HCT116 (cell line): Measurements from ENCODE around the gene CHTF8. TPM values are rescaled to one million over a fixed set of nuclear protein-coding genes. Genes with fewer than 3 reads are reported as not detected.

Source experiments
- ATAC-seq: fragments of 200-7000 bp; cut with Tn5 transposase; 2 replicates; pipeline ENCODE4 v1.9.1; 2020; ENCODE audit warnings: mild to moderate bottlenecking, moderate library complexity
- BruUV-seq: library from RNA; stranded (reverse); fragments of 400-500 nt; replicated peaks from 2 replicates; lab custom pipeline; 2021; lab: Mats Ljungman, UMichigan
- CTCF ChIA-PET: fragments of 300-600 bp; sonication (Branson Sonifier 250); formaldehyde crosslinking; loops from one replicate; lab custom pipeline; 2021; ENCODE audit warnings: antibody characterized with exemption; lab: Charles Lee
- POLR2A ChIA-PET: fragments of 300-600, 350-600 bp; sonication (Branson Sonifier 250); formaldehyde crosslinking; loops from one replicate; lab custom pipeline; 2021; ENCODE audit warnings: antibody characterized with exemption; lab: Charles Lee
- RAD21 ChIA-PET, 2 experiments: fragments of 300-600 bp; sonication (Branson Sonifier 250); formaldehyde crosslinking; loops; one replicate each; lab custom pipeline; 2023; ENCODE audit warnings: low total read pairs in 2 of 2; ENCODE audit not compliant: uncharacterized antibody in 2 of 2, unreplicated experiment in 2 of 2, low non-redundant PET in 1 of 2; lab: Charles Lee
- DNase-seq: peaks from one replicate; pipeline ENCODE4 v3.0.0-alpha.2; 2010; ENCODE audit warnings: low read depth, low spot score
- H2AFZ ChIP-seq: fragments of 200-600 bp; shearing (Covaris generic), sonication (generic); 2 replicates; pipeline ENCODE4 v1.6.1; 2017; ENCODE audit warnings: low read depth, mixed run types, mixed read lengths, antibody characterized with exemption, low read length; ENCODE audit not compliant: poor library complexity, severe bottlenecking
- H3K27ac ChIP-seq: 2 replicates; pipeline ENCODE4 v1.5.1; 2012; ENCODE audit warnings: low read depth, low read length
- H3K27me3 ChIP-seq: fragments of 200-600 bp; sonication (generic); 2 replicates; pipeline ENCODE4 v1.6.1; 2016; ENCODE audit warnings: mixed run types, low read length, mixed read lengths; ENCODE audit not compliant: insufficient read depth
- H3K36me3 ChIP-seq, 2 experiments: fragments of 200-500 bp in 1 of 2; fragments of 200-600 bp in 1 of 2; sonication (Bioruptor generic) in 1 of 2; sonication (generic) in 1 of 2; 2 replicates each; pipeline versions ENCODE4 v1.5.1 to v1.6.1; 2014 to 2016; ENCODE audit warnings: low read length in 2 of 2, inconsistent platforms in 1 of 2, mixed read lengths in 1 of 2, mixed run types in 1 of 2; ENCODE audit not compliant: insufficient read depth in 2 of 2, control insufficient read depth in 1 of 2
- H3K4me1 ChIP-seq, 2 experiments: fragments of 200-600 bp in 1 of 2; sonication (generic) in 1 of 2; 2 replicates each; pipeline versions ENCODE4 v1.5.1 to v1.6.1; 2012 to 2017; ENCODE audit warnings: low read length in 2 of 2, inconsistent platforms in 1 of 2, mild to moderate bottlenecking in 1 of 2, mixed read lengths in 1 of 2, mixed run types in 1 of 2, moderate library complexity in 1 of 2; ENCODE audit not compliant: insufficient read depth in 2 of 2, control insufficient read depth in 1 of 2
- H3K4me2 ChIP-seq: fragments of 200-600 bp; sonication (generic); 2 replicates; pipeline ENCODE4 v1.6.1; 2017; ENCODE audit warnings: mixed run types, low read length, mixed read lengths
- H3K4me3 ChIP-seq, 2 experiments: fragments of 200-600 bp in 1 of 2; sonication (generic) in 1 of 2; replicated peaks in 1 of 2; 2 replicates each; pipeline ENCODE4 v1.5.1; 2011 to 2016; ENCODE audit warnings: low read length in 2 of 2, control low read depth in 1 of 2, low read depth in 1 of 2, mild to moderate bottlenecking in 1 of 2, mixed read lengths in 1 of 2, mixed run types in 1 of 2
- H3K79me2 ChIP-seq: fragments of 200-600 bp; sonication (generic); 2 replicates; pipeline ENCODE4 v1.6.1; 2017; ENCODE audit warnings: mild to moderate bottlenecking, mixed run types, low read length, moderate library complexity, mixed read lengths; ENCODE audit not compliant: insufficient read depth
- H3K9ac ChIP-seq: fragments of 200-600 bp; sonication (generic); 2 replicates; pipeline ENCODE4 v1.6.1; 2016; ENCODE audit warnings: low read length, mixed read lengths
- H3K9me2 ChIP-seq: fragments of 200-600 bp; sonication (generic), shearing (Covaris generic); 2 replicates; pipeline ENCODE4 v1.6.1; 2017; ENCODE audit warnings: mixed run types, mild to moderate bottlenecking, moderate library complexity; ENCODE audit not compliant: insufficient read depth
- H3K9me3 ChIP-seq, 2 experiments: fragments of 200-500 bp in 1 of 2; fragments of 200-600 bp in 1 of 2; sonication (Bioruptor generic) in 1 of 2; sonication (generic) in 1 of 2; 2 replicates each; pipeline ENCODE4 v1.6.1; 2014 to 2017; ENCODE audit warnings: low read length in 2 of 2, mixed read lengths in 2 of 2, inconsistent platforms in 1 of 2, low read depth in 1 of 2, mild to moderate bottlenecking in 1 of 2, mixed run types in 1 of 2, moderate library complexity in 1 of 2; ENCODE audit not compliant: control insufficient read depth in 1 of 2, insufficient read depth in 1 of 2
- H4K20me1 ChIP-seq: fragments of 200-600 bp; sonication (generic), shearing (Covaris generic); 2 replicates; pipeline ENCODE4 v1.6.1; 2017; ENCODE audit warnings: mixed run types, mild to moderate bottlenecking, moderate library complexity; ENCODE audit not compliant: insufficient read depth
- CBX3 ChIP-seq: IDR thresholded peaks from 2 replicates; pipeline ENCODE4 v1.6.1; 2012; ENCODE audit warnings: low read depth
- CEBPB ChIP-seq: IDR thresholded peaks from 2 replicates; pipeline ENCODE4 v1.6.1; 2012; ENCODE audit warnings: low read depth
- EGR1 ChIP-seq: IDR thresholded peaks from 2 replicates; pipeline ENCODE4 v1.6.1; 2012; ENCODE audit warnings: low read depth
- EZH2phosphoT487 ChIP-seq: fragments of 200-600 bp; IDR thresholded peaks from 2 replicates; pipeline ENCODE4 v1.6.1; 2018; ENCODE audit warnings: antibody characterized with exemption, borderline replicate concordance
- FOSL1 ChIP-seq: IDR thresholded peaks from 2 replicates; pipeline ENCODE4 v1.6.1; 2012; ENCODE audit warnings: low read depth
- POLR2A ChIP-seq: IDR thresholded peaks from 2 replicates; pipeline ENCODE4 v1.7.0; 2011; ENCODE audit warnings: borderline replicate concordance; ENCODE audit not compliant: insufficient read depth, insufficient read length; ENCODE audit errors: extremely low read depth
- POLR2AphosphoS5 ChIP-seq: IDR thresholded peaks from 2 replicates; pipeline ENCODE4 v1.6.1; 2011; ENCODE audit warnings: mild to moderate bottlenecking, low read depth, low read length, moderate library complexity
- SP1 ChIP-seq: IDR thresholded peaks from 2 replicates; pipeline ENCODE4 v1.6.1; 2012; ENCODE audit warnings: low read depth
- SRF ChIP-seq: IDR thresholded peaks from 2 replicates; pipeline ENCODE4 v1.6.1; 2012; ENCODE audit warnings: low read depth
- TCF7L2 ChIP-seq: IDR thresholded peaks from 2 replicates; pipeline ENCODE4 v1.7.0; 2011; ENCODE audit warnings: borderline replicate concordance, inconsistent platforms; ENCODE audit not compliant: insufficient read depth, insufficient read length; ENCODE audit errors: extremely low read depth
- YY1 ChIP-seq: IDR thresholded peaks from 2 replicates; pipeline ENCODE4 v1.6.1; 2011; ENCODE audit warnings: low read length, low read depth, moderate library complexity, mild to moderate bottlenecking; ENCODE audit not compliant: insufficient replicate concordance; ENCODE audit errors: extremely low read depth
- ZFX ChIP-seq: fragments of 450-650 bp; IDR thresholded peaks from 2 replicates; pipeline ENCODE4 v1.6.1; 2017
- ZNF274 ChIP-seq: fragments of 200-500 bp; sonication (Bioruptor generic); IDR thresholded peaks from 2 replicates; pipeline ENCODE4 v1.6.1; 2014; ENCODE audit warnings: mild to moderate bottlenecking, low read depth, low read length, inconsistent platforms
- intact Hi-C: fragments of 100-400 bp; cut with micrococcal nuclease; formaldehyde crosslinking; loops from 2 replicates; pipeline ENCODE4 v1.10.0; 2022
- total RNA-seq: library from RNA; stranded (reverse); gene quantifications from one replicate; pipeline ENCODE4 v1.2.1, GENCODE V29; 2021; ENCODE audit not compliant: unreplicated experiment
- TF ChIP-seq, protein P1 (sequence below): IDR thresholded peaks from 2 replicates; pipeline ENCODE4 v1.6.1; 2012
- TF ChIP-seq, protein P2 (sequence below): IDR thresholded peaks from 2 replicates; pipeline ENCODE4 v1.6.1; 2011; ENCODE audit warnings: mild to moderate bottlenecking, low read length, moderate library complexity; ENCODE audit not compliant: insufficient replicate concordance; ENCODE audit errors: extremely low read depth
- TF ChIP-seq, protein P3 (sequence below): IDR thresholded peaks from 2 replicates; pipeline ENCODE4 v1.6.1; 2012

Gene CHTF8
- total RNA-seq, 1 experiment from 2014 or later = 184 TPM

DNA sequence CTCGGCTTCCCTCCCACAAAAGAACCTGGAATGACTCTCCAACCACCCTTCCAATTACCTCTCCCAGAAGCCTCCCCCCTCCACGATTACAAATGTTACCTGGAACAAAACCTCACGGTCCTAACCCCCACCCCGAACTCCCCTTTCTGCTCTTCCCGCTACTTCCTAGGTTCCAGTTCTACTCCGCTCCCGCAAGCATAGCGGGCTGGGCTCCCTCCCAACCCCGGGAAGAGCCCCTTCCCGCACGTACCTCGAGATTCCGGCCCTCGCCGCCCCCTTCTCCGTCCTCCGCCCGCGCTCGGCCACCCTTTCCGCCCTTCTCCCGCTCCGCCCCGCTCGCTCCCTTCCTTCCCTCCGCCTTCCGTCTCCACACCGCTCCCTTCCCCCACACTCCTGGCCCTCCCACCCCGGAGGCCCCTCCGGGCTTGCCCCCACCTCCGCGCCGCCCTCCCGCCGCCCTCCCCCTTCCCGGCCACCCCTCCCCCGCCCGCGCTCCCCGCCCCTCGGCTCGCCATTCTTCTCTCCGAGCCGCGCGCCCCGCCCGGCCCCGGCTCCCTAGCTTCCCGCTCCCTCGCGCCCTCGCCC lies 457 bp downstream of the CHTF8 start:
- peak overlapping the region; percentile 92 for H3K4me2 ChIP-seq
- POLR2A ChIA-PET = interaction anchor here (0.6 kb wide), 2 partner anchors 102 to 177 kb away, joined by 3 to 5 read pairs; no protein-coding TSS in a partner anchor
- TF ChIP-seq SRF (no peak), POLR2AphosphoS5 (no peak), CEBPB (no peak), FOSL1 (no peak), SP1 (no peak), EZH2phosphoT487 (no peak), ZFX (no peak), TCF7L2 (no peak), YY1 (no peak), EGR1 (no peak), ZNF274 (no peak), POLR2A (no peak), CBX3 (no peak)
- TF ChIP-seq, protein P1, sequence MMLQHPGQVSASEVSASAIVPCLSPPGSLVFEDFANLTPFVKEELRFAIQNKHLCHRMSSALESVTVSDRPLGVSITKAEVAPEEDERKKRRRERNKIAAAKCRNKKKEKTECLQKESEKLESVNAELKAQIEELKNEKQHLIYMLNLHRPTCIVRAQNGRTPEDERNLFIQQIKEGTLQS = no peak
- TF ChIP-seq, protein P2, sequence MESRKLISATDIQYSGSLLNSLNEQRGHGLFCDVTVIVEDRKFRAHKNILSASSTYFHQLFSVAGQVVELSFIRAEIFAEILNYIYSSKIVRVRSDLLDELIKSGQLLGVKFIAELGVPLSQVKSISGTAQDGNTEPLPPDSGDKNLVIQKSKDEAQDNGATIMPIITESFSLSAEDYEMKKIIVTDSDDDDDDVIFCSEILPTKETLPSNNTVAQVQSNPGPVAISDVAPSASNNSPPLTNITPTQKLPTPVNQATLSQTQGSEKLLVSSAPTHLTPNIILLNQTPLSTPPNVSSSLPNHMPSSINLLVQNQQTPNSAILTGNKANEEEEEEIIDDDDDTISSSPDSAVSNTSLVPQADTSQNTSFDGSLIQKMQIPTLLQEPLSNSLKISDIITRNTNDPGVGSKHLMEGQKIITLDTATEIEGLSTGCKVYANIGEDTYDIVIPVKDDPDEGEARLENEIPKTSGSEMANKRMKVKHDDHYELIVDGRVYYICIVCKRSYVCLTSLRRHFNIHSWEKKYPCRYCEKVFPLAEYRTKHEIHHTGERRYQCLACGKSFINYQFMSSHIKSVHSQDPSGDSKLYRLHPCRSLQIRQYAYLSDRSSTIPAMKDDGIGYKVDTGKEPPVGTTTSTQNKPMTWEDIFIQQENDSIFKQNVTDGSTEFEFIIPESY = no peak
- TF ChIP-seq, protein P3, sequence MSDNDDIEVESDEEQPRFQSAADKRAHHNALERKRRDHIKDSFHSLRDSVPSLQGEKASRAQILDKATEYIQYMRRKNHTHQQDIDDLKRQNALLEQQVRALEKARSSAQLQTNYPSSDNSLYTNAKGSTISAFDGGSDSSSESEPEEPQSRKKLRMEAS = no peak
- TF ChIP-seq, all 23 proteins: peak for 0
- Histone ChIP-seq H3K27ac (peak overlapping the region; percentile 96), H3K9me2 (no peaks in the 10 kb centered on the region), H3K79me2 (peaks cover 98% of the 10 kb centered on the region), H3K4me3 (peak overlapping the region; percentile 88 to 99), H4K20me1 (peaks cover 22% of the 10 kb centered on the region; the same call in 1 of the 2 replicates), H3K36me3 (peaks cover 10 to 40% of the 10 kb centered on the region in 2 experiments), H3K9me3 (no peaks in the 10 kb centered on the region), H3K27me3 (no peaks in the 10 kb centered on the region), H3K4me1 (peaks cover 12 to 20% of the 10 kb centered on the region in 2 experiments; a peak in 3 of 4 replicates), H2AFZ (no peak overlapping the region), H3K9ac (peak overlapping the region; percentile 93)
- ATAC-seq = peak; percentile 71
- ChIA-PET CTCF (no interaction called here), RAD21 (interaction anchor here in 1 of 2 experiments (0.6 kb wide), 1 partner anchor 58 kb away, joined by 3 read pairs; no protein-coding TSS in a partner anchor)
- DNase-seq = no peak
- intact Hi-C loops = no loop called here
- no TSS peak for BruUV-seq
